HUES64 (cell line): Measurements from ENCODE around the gene DNAJC1.
"Not testable (repeated sequence)": the region's sequence is repeated elsewhere in the genome, so short reads cannot be mapped to it uniquely, and the experiment has no call there.

Source experiments
- H3K27ac ChIP-seq: 2 replicates; pipeline ENCODE4 v1.7.0; 2013; ENCODE audit warnings: low read depth, low read length, inconsistent platforms
- H3K27me3 ChIP-seq: 2 replicates; pipeline ENCODE4 v1.6.1; 2013; ENCODE audit warnings: mild to moderate bottlenecking, low read length; ENCODE audit not compliant: insufficient read depth
- H3K36me3 ChIP-seq: 2 replicates; pipeline ENCODE4 v1.6.1; 2013; ENCODE audit warnings: mild to moderate bottlenecking, low read length; ENCODE audit not compliant: insufficient read depth
- H3K4me1 ChIP-seq: 2 replicates; pipeline ENCODE4 v1.6.1; 2013; ENCODE audit warnings: mild to moderate bottlenecking, low read length, moderate library complexity; ENCODE audit not compliant: insufficient read depth
- H3K4me3 ChIP-seq: 2 replicates; pipeline ENCODE4 v1.5.1; 2013; ENCODE audit warnings: mild to moderate bottlenecking, low read length, moderate library complexity
- H3K9ac ChIP-seq: 2 replicates; pipeline ENCODE4 v1.6.1; 2013; ENCODE audit warnings: mild to moderate bottlenecking, low read depth, low read length
- H3K9me3 ChIP-seq: 2 replicates; pipeline ENCODE4 v1.6.1; 2013; ENCODE audit warnings: low read depth, low read length; ENCODE audit not compliant: insufficient read depth
- WGBS: fragments of 150-250, 120-280 bp; methylation state at CpG from one replicate; pipeline ENCODE4 v1.1.7; 2013; ENCODE audit warnings: missing lambda C conversion rate; 5-methylcytosine and 5-hydroxymethylcytosine counted together

DNAJC1 gene

GRCh38 chr10:21824409-21824808, 179.1 kb downstream of the DNAJC1 start:
- H3K27ac ChIP-seq = no peak overlapping the region

GRCh38 chr10:21823617-21824016, 179.9 kb downstream of the DNAJC1 start:
- H3K9me3 ChIP-seq = peaks cover 31% of the 10 kb centered on the region
- no peak overlapping the region for H3K9ac ChIP-seq
- no peaks in the 10 kb centered on the region for H3K4me1 ChIP-seq
- H3K36me3 ChIP-seq = peaks cover 3% of the 10 kb centered on the region; the same call in 1 of the 2 replicates
- no CpG with 5 or more reads among the region's 2 CpGs for WGBS
- H3K27me3 ChIP-seq = no peaks in the 10 kb centered on the region
- H3K4me3 ChIP-seq = no peak overlapping the region
- H3K27ac ChIP-seq = no peak overlapping the region

More at GRCh38 chr10:21824409-21824808, 179.1 kb downstream of the DNAJC1 start:
- H3K4me3 ChIP-seq = no peak overlapping the region
- no peaks in the 10 kb centered on the region for H3K4me1 ChIP-seq
- H3K27me3 ChIP-seq = no peaks in the 10 kb centered on the region
- no peak overlapping the region for H3K9ac ChIP-seq
- WGBS = 98% methylated on average over 4 of the region's 4 CpGs
- H3K36me3 ChIP-seq = peaks cover 3% of the 10 kb centered on the region; the same call in 1 of the 2 replicates
- peaks cover 36% of the 10 kb centered on the region for H3K9me3 ChIP-seq

DNA sequence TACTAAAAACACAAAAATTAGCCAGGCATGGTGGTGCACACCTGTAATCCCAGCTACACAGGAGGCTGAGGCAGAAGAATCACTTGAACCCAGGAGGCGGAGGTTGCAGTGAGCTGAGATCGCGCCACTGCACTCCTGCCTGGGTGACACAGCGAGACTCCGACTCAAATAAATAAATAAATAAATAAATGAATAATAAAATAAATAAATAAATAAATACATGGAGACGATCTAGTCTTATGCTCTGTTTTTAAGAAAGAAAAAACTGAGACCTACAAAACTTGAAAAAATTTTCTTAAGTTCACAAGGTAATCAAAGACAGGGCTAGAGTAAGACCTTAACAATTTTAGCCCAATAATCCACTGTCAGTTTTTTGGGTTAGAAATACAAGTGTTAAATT, 181.3 kb downstream of the DNAJC1 start:
- not testable (repeated sequence) for H3K4me3 ChIP-seq, H3K9ac ChIP-seq, H3K4me1 ChIP-seq, H3K27ac ChIP-seq, H3K36me3 ChIP-seq, H3K27me3 ChIP-seq
- peaks cover 20% of the 10 kb centered on the region for H3K9me3 ChIP-seq
- WGBS = 94% methylated on average over 4 of the region's 6 CpGs

DNA sequence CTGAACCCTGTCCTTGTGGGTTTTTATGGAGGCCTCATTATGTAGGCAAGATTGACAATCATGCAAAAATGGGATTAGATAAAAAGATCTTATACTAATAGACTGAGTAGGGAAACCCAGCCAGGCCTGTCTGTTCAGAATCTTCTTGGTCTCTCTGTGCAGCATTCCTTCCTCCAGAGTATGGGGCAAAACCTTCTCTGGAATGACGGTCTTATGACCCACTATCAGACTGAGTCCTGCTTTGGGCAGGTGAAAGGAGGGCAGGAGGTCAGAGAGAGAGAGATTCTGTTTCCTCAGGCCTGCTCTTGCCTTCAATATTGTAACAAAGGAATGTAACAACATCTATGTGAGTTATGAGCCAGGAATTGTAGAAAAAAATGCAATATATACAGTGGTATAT, 182.6 kb downstream of the DNAJC1 start:
- H3K27me3 ChIP-seq = no peaks in the 10 kb centered on the region
- peaks cover 7% of the 10 kb centered on the region for H3K9me3 ChIP-seq
- no peaks in the 10 kb centered on the region for H3K4me1 ChIP-seq
- WGBS = 92% methylated on average over 1 of the region's 1 CpG
- no peak overlapping the region for H3K4me3 ChIP-seq
- H3K27ac ChIP-seq = no peak overlapping the region
- no peaks in the 10 kb centered on the region; the same call in 1 of the 2 replicates for H3K36me3 ChIP-seq
- no peak overlapping the region for H3K9ac ChIP-seq

DNA sequence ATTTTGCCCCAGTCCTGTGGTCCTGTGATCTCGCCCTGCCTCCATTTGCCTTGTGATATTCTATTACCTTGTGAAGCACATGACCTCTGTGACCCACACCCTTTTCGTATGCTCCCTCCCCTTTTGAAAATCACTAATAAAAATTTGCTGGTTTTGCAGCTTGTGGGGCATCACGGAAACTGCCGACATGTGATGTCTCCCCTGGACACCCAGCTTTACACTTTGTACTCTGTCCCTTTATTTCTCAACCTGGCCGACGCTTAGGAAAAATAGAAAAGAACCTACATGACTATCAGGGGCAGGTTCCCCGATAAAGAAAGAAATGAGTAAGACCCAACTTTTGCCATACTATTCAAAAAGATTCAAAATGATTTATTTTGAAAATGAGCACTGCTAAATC, 185.1 kb downstream of the DNAJC1 start:
- not testable (repeated sequence) for H3K27me3 ChIP-seq, H3K9ac ChIP-seq, H3K4me1 ChIP-seq, H3K9me3 ChIP-seq, H3K36me3 ChIP-seq, H3K27ac ChIP-seq, H3K4me3 ChIP-seq
- 72% methylated on average over 7 of the region's 7 CpGs for WGBS

- Histone ChIP-seq H3K27ac (no peak overlapping the region), H3K9me3 (peaks cover 9% of the 10 kb centered on the region; the same call in 1 of the 2 replicates), H3K9ac (no peak overlapping the region), H3K27me3 (no peaks in the 10 kb centered on the region), H3K4me3 (no peak overlapping the region), H3K36me3 (no peaks in the 10 kb centered on the region), H3K4me1 (0 out of 2 replicates have a peak, but pooled peaks cover 7% of the 10 kb centered on the region)
- 89% methylated on average over 2 of the region's 2 CpGs for WGBS
These were observed 188.7 kb downstream of the DNAJC1 start for GRCh38 chr10:21814866-21815265.

GRCh38 chr10:21813946-21814345, 189.6 kb downstream of the DNAJC1 start:
- no peak overlapping the region for H3K4me3 ChIP-seq
- no peaks in the 10 kb centered on the region for H3K27me3 ChIP-seq
- H3K27ac ChIP-seq = no peak overlapping the region
- peaks cover 7% of the 10 kb centered on the region for H3K4me1 ChIP-seq
- 100% methylated on average over 2 of the region's 2 CpGs for WGBS
- H3K9ac ChIP-seq = no peak overlapping the region
- H3K9me3 ChIP-seq = peaks cover 9% of the 10 kb centered on the region; the same call in 1 of the 2 replicates
- H3K36me3 ChIP-seq = no peaks in the 10 kb centered on the region

DNA sequence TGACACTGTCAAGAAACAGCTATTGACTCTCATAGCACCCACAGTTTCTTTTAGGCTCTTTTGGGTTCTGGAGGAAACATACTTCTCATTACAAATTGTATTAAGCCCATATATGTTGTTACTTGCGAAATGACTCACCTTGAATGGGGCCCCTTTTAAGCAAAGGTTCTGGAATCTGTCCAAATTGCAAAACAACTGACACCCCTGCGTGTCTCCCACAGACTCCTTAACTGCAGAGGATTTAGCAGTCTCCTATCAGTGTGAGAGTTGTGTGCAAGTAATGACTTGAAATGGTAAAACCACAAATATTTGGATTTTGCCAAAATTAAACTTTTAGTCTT, 192.3 kb downstream of the DNAJC1 start:
- Histone ChIP-seq H3K4me3 (no peak overlapping the region), H3K9ac (no peak overlapping the region), H3K27ac (no peak overlapping the region), H3K9me3 (peaks cover 9% of the 10 kb centered on the region; the same call in 1 of the 2 replicates), H3K27me3 (no peaks in the 10 kb centered on the region), H3K36me3 (no peaks in the 10 kb centered on the region), H3K4me1 (peaks cover 33% of the 10 kb centered on the region)
- 100% methylated on average over 2 of the region's 2 CpGs for WGBS

DNA sequence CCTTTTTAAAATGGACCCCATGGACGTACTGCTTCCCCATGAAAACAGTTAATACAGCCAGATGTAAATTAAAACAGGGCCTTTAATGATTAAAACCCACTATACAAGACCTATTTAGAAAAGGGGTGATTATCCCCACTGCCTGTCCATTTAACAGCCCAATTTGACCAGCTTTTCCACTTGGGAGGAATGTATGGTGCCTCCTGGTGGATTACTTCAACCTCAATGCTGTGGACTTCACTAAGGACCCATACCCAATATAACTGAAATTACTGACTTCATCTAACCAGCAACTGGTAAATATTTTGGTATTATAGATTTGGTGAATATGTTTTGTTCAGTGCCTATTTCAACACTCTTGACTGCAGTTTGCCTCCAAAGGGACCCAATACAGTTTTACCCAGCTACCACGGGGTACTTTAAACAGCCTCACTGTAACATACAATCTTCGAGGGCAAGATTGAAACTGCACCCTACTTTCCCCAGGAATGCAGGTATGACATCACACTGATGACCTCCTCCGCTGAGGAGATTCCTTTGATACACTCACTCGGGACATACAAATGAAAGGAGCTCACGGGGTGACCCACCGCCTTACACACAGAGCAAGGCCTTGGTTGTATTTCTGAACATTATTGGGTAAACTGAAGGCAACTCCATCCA, 192.8 kb downstream of the DNAJC1 start:
- peaks cover 9% of the 10 kb centered on the region; the same call in 1 of the 2 replicates for H3K9me3 ChIP-seq
- H3K9ac ChIP-seq = no peak overlapping the region
- H3K4me3 ChIP-seq = no peak overlapping the region
- no peak overlapping the region for H3K27ac ChIP-seq
- WGBS = 89% methylated on average over 7 of the region's 7 CpGs
- no peaks in the 10 kb centered on the region for H3K36me3 ChIP-seq
- H3K27me3 ChIP-seq = no peaks in the 10 kb centered on the region
- peaks cover 38% of the 10 kb centered on the region for H3K4me1 ChIP-seq

GRCh38 chr10:21808550-21808949, 195.0 kb downstream of the DNAJC1 start:
- H3K27ac ChIP-seq = no peak overlapping the region
- H3K4me1 ChIP-seq = peaks cover 45% of the 10 kb centered on the region
- H3K27me3 ChIP-seq = no peaks in the 10 kb centered on the region
- H3K9me3 ChIP-seq = peaks cover 1% of the 10 kb centered on the region; the same call in 1 of the 2 replicates
- H3K9ac ChIP-seq = no peak overlapping the region
- WGBS = 81% methylated on average over 3 of the region's 3 CpGs
- H3K36me3 ChIP-seq = no peaks in the 10 kb centered on the region
- no peak overlapping the region for H3K4me3 ChIP-seq

DNA sequence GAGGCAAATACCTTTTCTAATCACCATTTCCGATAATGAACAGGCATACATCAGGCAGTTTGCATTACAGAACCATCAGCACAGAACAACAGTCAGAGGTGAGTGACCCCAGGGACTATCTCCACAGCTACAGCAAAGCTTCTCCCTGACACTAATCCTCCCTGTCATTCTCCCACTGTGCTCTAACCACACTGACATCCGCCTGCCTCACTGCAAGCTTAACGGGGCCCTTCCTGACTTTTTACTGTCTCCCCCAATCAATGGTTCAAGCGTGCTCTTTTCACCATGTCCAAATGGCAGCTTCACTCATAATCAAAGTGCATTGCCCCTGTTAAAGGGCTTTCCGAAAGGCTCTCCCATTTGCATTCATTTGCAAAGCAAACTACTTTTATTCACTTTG, 196.3 kb downstream of the DNAJC1 start:
- peaks cover 56% of the 10 kb centered on the region for H3K4me1 ChIP-seq
- H3K36me3 ChIP-seq = no peaks in the 10 kb centered on the region
- H3K9ac ChIP-seq = no peak overlapping the region
- WGBS = 1% methylated on average over 5 of the region's 5 CpGs
- H3K9me3 ChIP-seq = no peaks in the 10 kb centered on the region
- 0 out of 2 replicates have a peak overlapping the region, but pooled peaks have one; percentile 8 for H3K4me3 ChIP-seq
- H3K27me3 ChIP-seq = no peaks in the 10 kb centered on the region
- peak overlapping the region; percentile 67; the same call in 1 of the 2 replicates for H3K27ac ChIP-seq

GRCh38 chr10:21803374-21803773, 200.2 kb downstream of the DNAJC1 start:
- no peak overlapping the region for H3K9ac ChIP-seq
- H3K4me1 ChIP-seq = peaks cover 43% of the 10 kb centered on the region
- WGBS = no CpG with 5 or more reads among the region's 1 CpG
- H3K27ac ChIP-seq = no peak overlapping the region
- H3K4me3 ChIP-seq = no peak overlapping the region
- H3K27me3 ChIP-seq = no peaks in the 10 kb centered on the region
- no peaks in the 10 kb centered on the region for H3K36me3 ChIP-seq
- no peaks in the 10 kb centered on the region for H3K9me3 ChIP-seq
